GM23338 (cell line): ENCODE data around the gene THY1. TPM values are rescaled to one million over a fixed set of nuclear protein-coding genes. Genes with fewer than 3 reads are reported as not detected.

ENCODE experiments used
- ATAC-seq: fragments of 200-7000 bp; cut with Tn5 transposase; 3 replicates; pipeline ENCODE4 v1.9.1; 2020
- DNase-seq: peaks from one replicate; pipeline ENCODE4 v3.0.0-alpha.2; 2015; ENCODE audit warnings: low spot score
- H2AFZ ChIP-seq: fragments of 200-600 bp; sonication (generic); 2 replicates; pipeline ENCODE4 v1.8.0; 2016; ENCODE audit warnings: antibody characterized with exemption, mild to moderate bottlenecking, moderate library complexity
- H3F3A ChIP-seq: fragments of 200-600 bp; sonication (generic); replicated peaks from 2 replicates; pipeline ENCODE4 v1.8.0; 2017; ENCODE audit warnings: antibody characterized with exemption, mixed run types, low read depth
- H3K27ac ChIP-seq: fragments of 200-600 bp; sonication (generic); 2 replicates; pipeline ENCODE4 v1.6.1; 2016; ENCODE audit warnings: low read depth
- H3K27me3 ChIP-seq: fragments of 200-600 bp; sonication (generic); 2 replicates; pipeline ENCODE4 v1.8.0; 2016; ENCODE audit warnings: mild to moderate bottlenecking, mixed run types, moderate library complexity; ENCODE audit not compliant: insufficient read depth
- H3K36me3 ChIP-seq: fragments of 200-600 bp; sonication (generic); 2 replicates; pipeline ENCODE4 v1.8.0; 2016; ENCODE audit warnings: mild to moderate bottlenecking; ENCODE audit not compliant: insufficient read depth
- H3K4me1 ChIP-seq: fragments of 200-600 bp; sonication (generic); 2 replicates; pipeline ENCODE4 v1.8.0; 2016; ENCODE audit warnings: mild to moderate bottlenecking, moderate library complexity; ENCODE audit not compliant: insufficient read depth
- H3K4me2 ChIP-seq: fragments of 200-600 bp; sonication (generic); 2 replicates; pipeline ENCODE4 v1.7.1; 2017; ENCODE audit warnings: mixed run types
- H3K4me3 ChIP-seq: fragments of 200-600 bp; sonication (generic); 2 replicates; pipeline ENCODE4 v1.6.1; 2016; ENCODE audit warnings: mixed run types
- H3K79me2 ChIP-seq: fragments of 200-600 bp; sonication (generic); replicated peaks from 2 replicates; pipeline ENCODE4 v1.8.0; 2017; ENCODE audit warnings: mild to moderate bottlenecking; ENCODE audit not compliant: insufficient read depth
- H3K9me2 ChIP-seq: fragments of 200-600 bp; sonication (generic); 2 replicates; pipeline ENCODE4 v1.8.0; 2017; ENCODE audit not compliant: insufficient read depth
- H4K20me1 ChIP-seq: fragments of 200-600 bp; sonication (generic); replicated peaks from 2 replicates; pipeline ENCODE4 v1.8.0; 2017; ENCODE audit warnings: mild to moderate bottlenecking; ENCODE audit not compliant: insufficient read depth
- H3K27ac Mint-ChIP-seq: 2 replicates; pipeline ENCODE4 v1.8.0; 2020; ENCODE audit warnings: inconsistent platforms, mild to moderate bottlenecking, moderate library complexity, mixed read lengths
- H3K27me3 Mint-ChIP-seq: 3 replicates; pipeline ENCODE4 v1.8.0; 2022; ENCODE audit warnings: low read depth, mild to moderate bottlenecking, moderate library complexity, mixed read lengths, inconsistent platforms; ENCODE audit not compliant: insufficient read depth, poor library complexity
- H3K36me3 Mint-ChIP-seq: 3 replicates; pipeline ENCODE4 v1.8.0; 2021; ENCODE audit warnings: low read depth, mild to moderate bottlenecking, inconsistent platforms, moderate library complexity, mixed read lengths
- H3K4me1 Mint-ChIP-seq: 3 replicates; pipeline ENCODE4 v1.8.0; 2020; ENCODE audit warnings: mild to moderate bottlenecking, inconsistent platforms, mixed read lengths
- H3K4me3 Mint-ChIP-seq: 3 replicates; pipeline ENCODE4 v1.8.0; 2021; ENCODE audit warnings: moderate library complexity, mild to moderate bottlenecking, inconsistent platforms, mixed read lengths
- H3K9me3 Mint-ChIP-seq: 3 replicates; pipeline ENCODE4 v1.8.0; 2020; ENCODE audit warnings: moderate library complexity, mild to moderate bottlenecking, inconsistent platforms, mixed read lengths
- CREB1 ChIP-seq: fragments of 250-450 bp; sonication (Bioruptor Pico); IDR thresholded peaks from 2 replicates; pipeline ENCODE4 v1.5.0; 2020; ENCODE audit warnings: low read depth, mild to moderate bottlenecking, moderate library complexity
- EZH2 ChIP-seq: fragments of 200-600 bp; sonication (generic); IDR thresholded peaks from one replicate; pipeline ENCODE4 v1.8.0; 2017; ENCODE audit warnings: antibody characterized with exemption, mild to moderate bottlenecking, low read depth; ENCODE audit not compliant: unreplicated experiment
- EZH2phosphoT487 ChIP-seq: fragments of 200-600 bp; sonication (generic); IDR thresholded peaks from one replicate; pipeline ENCODE4 v1.8.1; 2018; ENCODE audit warnings: antibody characterized with exemption; ENCODE audit not compliant: unreplicated experiment
- JUNB ChIP-seq: IDR thresholded peaks from one replicate; pipeline ENCODE4 v1.6.1; 2016; ENCODE audit warnings: antibody characterized with exemption; ENCODE audit not compliant: unreplicated experiment
- NANOG ChIP-seq: IDR thresholded peaks from 2 replicates; pipeline ENCODE4 v1.6.1; 2016; ENCODE audit warnings: antibody characterized with exemption, borderline replicate concordance
- POLR2AphosphoS5 ChIP-seq: IDR thresholded peaks from 2 replicates; pipeline ENCODE4 v1.6.1; 2016; ENCODE audit warnings: antibody characterized with exemption, low read depth
- STAT1 ChIP-seq: IDR thresholded peaks from one replicate; pipeline ENCODE4 v1.6.1; 2016; ENCODE audit warnings: antibody characterized with exemption; ENCODE audit not compliant: unreplicated experiment
- ZNF114 ChIP-seq: fragments of 250-450 bp; sonication (Bioruptor Pico); IDR thresholded peaks from 2 replicates; pipeline ENCODE4 v1.5.0; 2020; ENCODE audit warnings: mild to moderate bottlenecking, moderate library complexity
- ZNF331 ChIP-seq: fragments of 250-450 bp; sonication (Bioruptor Pico); IDR thresholded peaks from 2 replicates; pipeline ENCODE4 v1.5.0; 2020; ENCODE audit warnings: low read depth, mild to moderate bottlenecking, moderate library complexity
- polyA plus RNA-seq: library from polyadenylated mRNA; unstranded; fragments of >200 nt; fragmentation: Nextera tagmentation; extraction: Ambion mirVana; gene quantifications from 2 replicates; pipeline ENCODE4 v1.2.1, GENCODE V29; 2016
- total RNA-seq: library from RNA; depleted of rRNA; stranded (reverse); fragments of >200 nt; shearing (Covaris generic); gene quantifications from 2 replicates; pipeline ENCODE4 v1.2.3, GENCODE V29; 2014
- TF ChIP-seq, protein P1 (sequence below): fragments of 250-450 bp; sonication (Bioruptor Pico); IDR thresholded peaks from 2 replicates; pipeline ENCODE4 v1.5.0; 2020; ENCODE audit warnings: mild to moderate bottlenecking, moderate library complexity
- TF ChIP-seq, protein P2 (sequence below): IDR thresholded peaks from one replicate; pipeline ENCODE4 v1.6.1; 2018; ENCODE audit warnings: antibody characterized with exemption; ENCODE audit not compliant: unreplicated experiment
- TF ChIP-seq, protein P3 (sequence below), 2 experiments: fragments of 200-600 bp in 1 of 2; sonication (generic) in 1 of 2; conservative IDR thresholded peaks; 2 replicates each; pipeline versions ENCODE4 v1.5.1 to v1.6.1; 2016 to 2017; ENCODE audit warnings: antibody characterized with exemption in 2 of 2, low read depth in 2 of 2, mild to moderate bottlenecking in 2 of 2, moderate library complexity in 1 of 2
- TF ChIP-seq, protein P4 (sequence below): IDR thresholded peaks from 2 replicates; pipeline ENCODE4 v1.6.1; 2016; ENCODE audit warnings: antibody characterized with exemption

THY1 gene
- total and polyA plus RNA-seq, 2 experiments from 2014 or later = 490 to 597 TPM

DNA sequence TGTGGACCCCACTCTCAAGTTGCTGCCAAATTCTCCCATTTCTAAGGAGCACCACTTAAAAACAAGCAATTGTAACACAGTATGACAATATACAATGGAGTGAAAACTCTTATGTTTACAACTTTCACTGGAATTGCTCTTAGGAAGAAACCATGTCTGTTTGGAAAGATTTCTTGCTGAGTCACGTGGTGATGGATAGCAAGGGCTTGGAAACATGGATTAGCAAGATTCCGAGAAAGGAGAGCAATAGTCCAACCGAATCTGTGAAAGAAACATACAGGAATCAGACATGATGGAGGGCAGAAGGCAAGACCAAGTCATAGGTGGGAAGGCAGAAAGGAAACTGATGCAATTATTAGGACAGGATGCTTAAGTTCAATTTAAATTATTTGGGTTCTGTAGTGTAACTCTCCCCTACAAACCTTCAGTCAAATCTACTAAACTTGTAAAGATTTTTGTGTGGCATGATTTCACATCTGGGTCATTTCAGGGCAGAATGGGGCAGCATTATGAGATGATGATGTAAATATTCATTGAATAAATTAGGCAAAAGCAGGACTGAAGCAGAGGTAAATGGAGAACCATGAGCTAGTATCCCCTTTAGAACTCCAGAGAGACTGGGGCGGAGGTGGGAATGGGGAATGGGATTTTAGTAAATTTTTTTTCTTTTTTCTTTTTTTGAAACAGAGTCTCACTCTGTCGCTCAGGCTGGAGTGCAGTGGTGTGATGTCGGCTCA is 27.8 kb upstream of the THY1 start:
- no peak overlapping the region for H3K4me3 ChIP-seq
- Mint-ChIP-seq H3K4me1 (peaks cover 12% of the 10 kb centered on the region), H3K9me3 (no peaks in the 10 kb centered on the region), H3K27me3 (peaks cover 7% of the 10 kb centered on the region), H3K36me3 (no peaks in the 10 kb centered on the region), H3K4me3 (no peak overlapping the region), H3K27ac (no peak overlapping the region)
- no peak overlapping the region for H3K27ac ChIP-seq
- H3F3A ChIP-seq = no peaks in the 10 kb centered on the region
- H3K4me1 ChIP-seq = peaks cover 5% of the 10 kb centered on the region; the same call in 1 of the 2 replicates
- no peak overlapping the region for H3K4me2 ChIP-seq
- peak overlapping the region; percentile 10; the same call in 1 of the 2 replicates for H2AFZ ChIP-seq
- TF ChIP-seq, protein P1, sequence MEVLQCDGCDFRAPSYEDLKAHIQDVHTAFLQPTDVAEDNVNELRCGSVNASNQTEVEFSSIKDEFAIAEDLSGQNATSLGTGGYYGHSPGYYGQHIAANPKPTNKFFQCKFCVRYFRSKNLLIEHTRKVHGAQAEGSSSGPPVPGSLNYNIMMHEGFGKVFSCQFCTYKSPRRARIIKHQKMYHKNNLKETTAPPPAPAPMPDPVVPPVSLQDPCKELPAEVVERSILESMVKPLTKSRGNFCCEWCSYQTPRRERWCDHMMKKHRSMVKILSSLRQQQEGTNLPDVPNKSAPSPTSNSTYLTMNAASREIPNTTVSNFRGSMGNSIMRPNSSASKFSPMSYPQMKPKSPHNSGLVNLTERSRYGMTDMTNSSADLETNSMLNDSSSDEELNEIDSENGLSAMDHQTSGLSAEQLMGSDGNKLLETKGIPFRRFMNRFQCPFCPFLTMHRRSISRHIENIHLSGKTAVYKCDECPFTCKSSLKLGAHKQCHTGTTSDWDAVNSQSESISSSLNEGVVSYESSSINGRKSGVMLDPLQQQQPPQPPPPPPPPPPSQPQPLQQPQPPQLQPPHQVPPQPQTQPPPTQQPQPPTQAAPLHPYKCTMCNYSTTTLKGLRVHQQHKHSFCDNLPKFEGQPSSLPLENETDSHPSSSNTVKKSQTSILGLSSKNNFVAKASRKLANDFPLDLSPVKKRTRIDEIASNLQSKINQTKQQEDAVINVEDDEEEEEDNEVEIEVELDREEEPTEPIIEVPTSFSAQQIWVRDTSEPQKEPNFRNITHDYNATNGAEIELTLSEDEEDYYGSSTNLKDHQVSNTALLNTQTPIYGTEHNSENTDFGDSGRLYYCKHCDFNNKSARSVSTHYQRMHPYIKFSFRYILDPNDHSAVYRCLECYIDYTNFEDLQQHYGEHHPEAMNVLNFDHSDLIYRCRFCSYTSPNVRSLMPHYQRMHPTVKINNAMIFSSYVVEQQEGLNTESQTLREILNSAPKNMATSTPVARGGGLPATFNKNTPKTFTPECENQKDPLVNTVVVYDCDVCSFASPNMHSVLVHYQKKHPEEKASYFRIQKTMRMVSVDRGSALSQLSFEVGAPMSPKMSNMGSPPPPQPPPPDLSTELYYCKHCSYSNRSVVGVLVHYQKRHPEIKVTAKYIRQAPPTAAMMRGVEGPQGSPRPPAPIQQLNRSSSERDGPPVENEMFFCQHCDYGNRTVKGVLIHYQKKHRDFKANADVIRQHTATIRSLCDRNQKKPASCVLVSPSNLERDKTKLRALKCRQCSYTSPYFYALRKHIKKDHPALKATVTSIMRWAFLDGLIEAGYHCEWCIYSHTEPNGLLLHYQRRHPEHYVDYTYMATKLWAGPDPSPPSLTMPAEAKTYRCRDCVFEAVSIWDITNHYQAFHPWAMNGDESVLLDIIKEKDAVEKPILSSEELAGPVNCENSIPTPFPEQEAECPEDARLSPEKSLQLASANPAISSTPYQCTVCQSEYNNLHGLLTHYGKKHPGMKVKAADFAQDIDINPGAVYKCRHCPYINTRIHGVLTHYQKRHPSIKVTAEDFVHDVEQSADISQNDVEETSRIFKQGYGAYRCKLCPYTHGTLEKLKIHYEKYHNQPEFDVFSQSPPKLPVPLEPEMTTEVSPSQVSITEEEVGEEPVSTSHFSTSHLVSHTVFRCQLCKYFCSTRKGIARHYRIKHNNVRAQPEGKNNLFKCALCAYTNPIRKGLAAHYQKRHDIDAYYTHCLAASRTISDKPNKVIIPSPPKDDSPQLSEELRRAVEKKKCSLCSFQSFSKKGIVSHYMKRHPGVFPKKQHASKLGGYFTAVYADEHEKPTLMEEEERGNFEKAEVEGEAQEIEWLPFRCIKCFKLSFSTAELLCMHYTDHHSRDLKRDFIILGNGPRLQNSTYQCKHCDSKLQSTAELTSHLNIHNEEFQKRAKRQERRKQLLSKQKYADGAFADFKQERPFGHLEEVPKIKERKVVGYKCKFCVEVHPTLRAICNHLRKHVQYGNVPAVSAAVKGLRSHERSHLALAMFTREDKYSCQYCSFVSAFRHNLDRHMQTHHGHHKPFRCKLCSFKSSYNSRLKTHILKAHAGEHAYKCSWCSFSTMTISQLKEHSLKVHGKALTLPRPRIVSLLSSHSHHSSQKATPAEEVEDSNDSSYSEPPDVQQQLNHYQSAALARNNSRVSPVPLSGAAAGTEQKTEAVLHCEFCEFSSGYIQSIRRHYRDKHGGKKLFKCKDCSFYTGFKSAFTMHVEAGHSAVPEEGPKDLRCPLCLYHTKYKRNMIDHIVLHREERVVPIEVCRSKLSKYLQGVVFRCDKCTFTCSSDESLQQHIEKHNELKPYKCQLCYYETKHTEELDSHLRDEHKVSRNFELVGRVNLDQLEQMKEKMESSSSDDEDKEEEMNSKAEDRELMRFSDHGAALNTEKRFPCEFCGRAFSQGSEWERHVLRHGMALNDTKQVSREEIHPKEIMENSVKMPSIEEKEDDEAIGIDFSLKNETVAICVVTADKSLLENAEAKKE (CRISPR knock-in tag) = no peak
- TF ChIP-seq CREB1 (CRISPR knock-in tag) = no peak
- TF ChIP-seq ZNF331 = no peak
- TF ChIP-seq, protein P2, sequence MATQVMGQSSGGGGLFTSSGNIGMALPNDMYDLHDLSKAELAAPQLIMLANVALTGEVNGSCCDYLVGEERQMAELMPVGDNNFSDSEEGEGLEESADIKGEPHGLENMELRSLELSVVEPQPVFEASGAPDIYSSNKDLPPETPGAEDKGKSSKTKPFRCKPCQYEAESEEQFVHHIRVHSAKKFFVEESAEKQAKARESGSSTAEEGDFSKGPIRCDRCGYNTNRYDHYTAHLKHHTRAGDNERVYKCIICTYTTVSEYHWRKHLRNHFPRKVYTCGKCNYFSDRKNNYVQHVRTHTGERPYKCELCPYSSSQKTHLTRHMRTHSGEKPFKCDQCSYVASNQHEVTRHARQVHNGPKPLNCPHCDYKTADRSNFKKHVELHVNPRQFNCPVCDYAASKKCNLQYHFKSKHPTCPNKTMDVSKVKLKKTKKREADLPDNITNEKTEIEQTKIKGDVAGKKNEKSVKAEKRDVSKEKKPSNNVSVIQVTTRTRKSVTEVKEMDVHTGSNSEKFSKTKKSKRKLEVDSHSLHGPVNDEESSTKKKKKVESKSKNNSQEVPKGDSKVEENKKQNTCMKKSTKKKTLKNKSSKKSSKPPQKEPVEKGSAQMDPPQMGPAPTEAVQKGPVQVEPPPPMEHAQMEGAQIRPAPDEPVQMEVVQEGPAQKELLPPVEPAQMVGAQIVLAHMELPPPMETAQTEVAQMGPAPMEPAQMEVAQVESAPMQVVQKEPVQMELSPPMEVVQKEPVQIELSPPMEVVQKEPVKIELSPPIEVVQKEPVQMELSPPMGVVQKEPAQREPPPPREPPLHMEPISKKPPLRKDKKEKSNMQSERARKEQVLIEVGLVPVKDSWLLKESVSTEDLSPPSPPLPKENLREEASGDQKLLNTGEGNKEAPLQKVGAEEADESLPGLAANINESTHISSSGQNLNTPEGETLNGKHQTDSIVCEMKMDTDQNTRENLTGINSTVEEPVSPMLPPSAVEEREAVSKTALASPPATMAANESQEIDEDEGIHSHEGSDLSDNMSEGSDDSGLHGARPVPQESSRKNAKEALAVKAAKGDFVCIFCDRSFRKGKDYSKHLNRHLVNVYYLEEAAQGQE = no peak
- TF ChIP-seq EZH2 = no peak
- TF ChIP-seq EZH2phosphoT487 = no peak
- TF ChIP-seq, protein P3, sequence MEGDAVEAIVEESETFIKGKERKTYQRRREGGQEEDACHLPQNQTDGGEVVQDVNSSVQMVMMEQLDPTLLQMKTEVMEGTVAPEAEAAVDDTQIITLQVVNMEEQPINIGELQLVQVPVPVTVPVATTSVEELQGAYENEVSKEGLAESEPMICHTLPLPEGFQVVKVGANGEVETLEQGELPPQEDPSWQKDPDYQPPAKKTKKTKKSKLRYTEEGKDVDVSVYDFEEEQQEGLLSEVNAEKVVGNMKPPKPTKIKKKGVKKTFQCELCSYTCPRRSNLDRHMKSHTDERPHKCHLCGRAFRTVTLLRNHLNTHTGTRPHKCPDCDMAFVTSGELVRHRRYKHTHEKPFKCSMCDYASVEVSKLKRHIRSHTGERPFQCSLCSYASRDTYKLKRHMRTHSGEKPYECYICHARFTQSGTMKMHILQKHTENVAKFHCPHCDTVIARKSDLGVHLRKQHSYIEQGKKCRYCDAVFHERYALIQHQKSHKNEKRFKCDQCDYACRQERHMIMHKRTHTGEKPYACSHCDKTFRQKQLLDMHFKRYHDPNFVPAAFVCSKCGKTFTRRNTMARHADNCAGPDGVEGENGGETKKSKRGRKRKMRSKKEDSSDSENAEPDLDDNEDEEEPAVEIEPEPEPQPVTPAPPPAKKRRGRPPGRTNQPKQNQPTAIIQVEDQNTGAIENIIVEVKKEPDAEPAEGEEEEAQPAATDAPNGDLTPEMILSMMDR (conservative IDR thresholded peaks at IDR 0.05; ENCODE audit: low read depth in 2 of 2) = no peak
- TF ChIP-seq ZNF114 (CRISPR knock-in tag) = no peak
- no peak for TF ChIP-seq POLR2AphosphoS5
- TF ChIP-seq, protein P4, sequence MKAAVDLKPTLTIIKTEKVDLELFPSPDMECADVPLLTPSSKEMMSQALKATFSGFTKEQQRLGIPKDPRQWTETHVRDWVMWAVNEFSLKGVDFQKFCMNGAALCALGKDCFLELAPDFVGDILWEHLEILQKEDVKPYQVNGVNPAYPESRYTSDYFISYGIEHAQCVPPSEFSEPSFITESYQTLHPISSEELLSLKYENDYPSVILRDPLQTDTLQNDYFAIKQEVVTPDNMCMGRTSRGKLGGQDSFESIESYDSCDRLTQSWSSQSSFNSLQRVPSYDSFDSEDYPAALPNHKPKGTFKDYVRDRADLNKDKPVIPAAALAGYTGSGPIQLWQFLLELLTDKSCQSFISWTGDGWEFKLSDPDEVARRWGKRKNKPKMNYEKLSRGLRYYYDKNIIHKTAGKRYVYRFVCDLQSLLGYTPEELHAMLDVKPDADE = no peak
- no peak for TF ChIP-seq STAT1
- no peak for TF ChIP-seq JUNB
- TF ChIP-seq NANOG = no peak
- no peaks in the 10 kb centered on the region for H3K36me3 ChIP-seq
- no peaks in the 10 kb centered on the region for H3K27me3 ChIP-seq
- H4K20me1 ChIP-seq = no peaks in the 10 kb centered on the region
- H3K9me2 ChIP-seq = no peaks in the 10 kb centered on the region
- ATAC-seq (no peak), DNase-seq (no peak)
- H3K79me2 ChIP-seq = no peaks in the 10 kb centered on the region
